ENCODE data around the gene CAND2. TPM values are rescaled to one million over a fixed set of nuclear protein-coding genes. Genes with fewer than 3 reads are reported as not detected.

CAND2 gene
- total and polyA plus RNA-seq, 2 donors (not counting 1 experiment from before 2014, with no cell fraction given), result 2.5 to 16.7 TPM

DNA sequence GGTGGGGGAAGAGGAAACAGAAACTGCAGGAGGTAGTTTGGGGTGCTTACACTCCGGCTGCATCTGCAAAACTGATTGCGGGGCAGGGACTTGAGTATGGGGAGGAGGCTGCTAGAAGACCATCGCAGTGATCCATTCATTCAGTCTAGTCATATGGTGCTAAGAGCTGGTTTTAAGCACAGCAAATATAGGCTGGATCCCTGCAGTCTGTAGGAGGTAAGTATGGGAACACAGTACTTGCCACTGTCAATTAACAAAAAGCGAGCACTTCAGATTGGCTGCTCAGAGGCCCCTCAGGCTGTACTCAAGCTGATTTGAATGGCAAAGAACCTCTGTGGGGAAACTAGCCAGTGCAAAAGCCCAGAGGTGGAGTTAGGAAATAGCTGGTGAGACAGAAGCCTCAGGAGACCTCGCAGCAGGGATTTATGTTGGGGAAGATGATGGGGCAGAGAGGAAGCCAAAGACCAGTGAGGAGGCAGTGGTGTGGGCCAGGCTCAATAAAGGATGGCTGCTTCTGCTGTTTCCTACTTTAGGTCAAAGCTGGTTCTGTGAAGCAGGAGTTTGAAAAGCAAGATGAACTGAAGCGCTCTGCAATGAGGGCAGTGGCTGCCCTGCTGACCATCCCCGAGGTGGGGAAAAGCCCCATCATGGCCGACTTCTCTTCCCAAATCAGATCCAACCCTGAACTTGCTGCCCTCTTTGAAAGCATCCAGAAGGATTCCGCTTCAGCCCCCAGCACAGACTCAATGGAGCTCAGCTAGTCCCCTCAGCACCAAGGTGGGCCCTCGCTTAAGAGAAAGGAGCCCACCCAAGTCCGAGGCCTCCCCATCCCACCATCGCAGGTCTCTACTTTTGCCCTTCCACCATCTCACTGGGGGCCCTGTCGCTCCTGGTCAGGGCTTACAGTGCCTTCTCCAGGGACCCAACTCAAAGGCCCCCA is 37.0 kb downstream of the CAND2 start:
- Histone ChIP-seq H3K36me3 (ENCODE audit: control insufficient read depth, insufficient read depth, low read length) (peaks cover 42% of the 10 kb centered on the region), H4K20me1 (ENCODE audit: control insufficient read depth, extremely low read depth, insufficient read depth, low read length) (peaks cover 6% of the 10 kb centered on the region), H2AFZ (ENCODE audit: low read length) (no peak overlapping the region), H3K79me2 (ENCODE audit: control insufficient read depth, insufficient read depth, low read length) (peaks cover 26% of the 10 kb centered on the region), H3K4me1 (ENCODE audit: control insufficient read depth, extremely low read depth, insufficient read depth, low read length) (peaks cover 5% of the 10 kb centered on the region), H3K9me3 (ENCODE audit: control insufficient read depth, insufficient read depth, low read depth, low read length) (no peaks in the 10 kb centered on the region), H3K9ac (ENCODE audit: insufficient read depth, low read length) (no peak overlapping the region), H3K4me2 (ENCODE audit: extremely low read depth, insufficient read depth, low read length) (no peak overlapping the region), H3K27ac (ENCODE audit: insufficient read depth, low read length) (no peak overlapping the region), H3K4me3 (replicated peaks in 1 of 4; ENCODE audit: control extremely low read depth in 1 of 4, insufficient read depth in 1 of 4, low read depth in 3 of 4, low read length in 4 of 4) (no peak overlapping the region), H3K27me3 (ENCODE audit: control insufficient read depth, insufficient read depth, low read length) (no peaks in the 10 kb centered on the region)
- TF ChIP-seq EZH2 (IDR thresholded peaks at IDR 0.05; ENCODE audit: low read length, missing control alignments), result no peak
- TF ChIP-seq, protein P1, sequence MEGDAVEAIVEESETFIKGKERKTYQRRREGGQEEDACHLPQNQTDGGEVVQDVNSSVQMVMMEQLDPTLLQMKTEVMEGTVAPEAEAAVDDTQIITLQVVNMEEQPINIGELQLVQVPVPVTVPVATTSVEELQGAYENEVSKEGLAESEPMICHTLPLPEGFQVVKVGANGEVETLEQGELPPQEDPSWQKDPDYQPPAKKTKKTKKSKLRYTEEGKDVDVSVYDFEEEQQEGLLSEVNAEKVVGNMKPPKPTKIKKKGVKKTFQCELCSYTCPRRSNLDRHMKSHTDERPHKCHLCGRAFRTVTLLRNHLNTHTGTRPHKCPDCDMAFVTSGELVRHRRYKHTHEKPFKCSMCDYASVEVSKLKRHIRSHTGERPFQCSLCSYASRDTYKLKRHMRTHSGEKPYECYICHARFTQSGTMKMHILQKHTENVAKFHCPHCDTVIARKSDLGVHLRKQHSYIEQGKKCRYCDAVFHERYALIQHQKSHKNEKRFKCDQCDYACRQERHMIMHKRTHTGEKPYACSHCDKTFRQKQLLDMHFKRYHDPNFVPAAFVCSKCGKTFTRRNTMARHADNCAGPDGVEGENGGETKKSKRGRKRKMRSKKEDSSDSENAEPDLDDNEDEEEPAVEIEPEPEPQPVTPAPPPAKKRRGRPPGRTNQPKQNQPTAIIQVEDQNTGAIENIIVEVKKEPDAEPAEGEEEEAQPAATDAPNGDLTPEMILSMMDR (conservative IDR thresholded peaks at IDR 0.05 in 1 of 2, IDR thresholded peaks at IDR 0.05 in 1 of 2; ENCODE audit: low read depth in 1 of 2, low read length in 2 of 2), result no peak
- no peak for DNase-seq (ENCODE audit: low read depth in 2 of 2)

DNA sequence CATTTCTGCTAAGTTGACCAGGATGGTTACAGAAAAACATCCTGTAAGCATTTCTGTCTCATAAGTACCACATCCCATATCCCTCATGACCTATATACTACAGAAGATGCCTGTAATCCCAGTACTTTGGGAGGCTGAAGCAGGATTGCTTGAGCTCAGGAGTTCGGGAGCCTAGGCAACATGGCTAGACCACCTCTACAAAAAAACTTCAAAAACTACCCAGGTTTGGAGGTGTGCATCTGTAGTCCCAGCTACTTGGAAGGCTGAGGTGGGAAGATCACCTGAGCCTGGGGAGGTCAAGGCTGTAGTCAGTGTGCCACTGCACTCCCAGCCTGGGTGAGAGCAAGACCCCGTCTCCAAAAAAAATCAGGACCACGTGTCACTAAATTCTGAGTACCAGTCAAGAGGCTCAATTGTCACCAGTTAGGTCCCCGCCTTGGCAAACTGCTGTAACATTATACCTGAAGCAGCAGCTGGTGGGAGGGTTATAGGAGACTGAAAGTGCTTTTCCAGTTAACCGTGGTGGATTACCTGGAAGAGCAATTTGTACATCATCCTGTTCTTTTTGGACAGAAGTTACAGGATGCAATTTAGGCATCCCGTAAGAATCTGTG is 38.7 kb downstream of the CAND2 start:
- Histone ChIP-seq H3K27me3 (ENCODE audit: control insufficient read depth, insufficient read depth, low read length) (no peaks in the 10 kb centered on the region), H3K4me2 (ENCODE audit: extremely low read depth, insufficient read depth, low read length) (no peak overlapping the region), H3K79me2 (ENCODE audit: control insufficient read depth, insufficient read depth, low read length) (peaks cover 43% of the 10 kb centered on the region), H3K27ac (ENCODE audit: insufficient read depth, low read length) (no peak overlapping the region), H3K4me1 (ENCODE audit: control insufficient read depth, extremely low read depth, insufficient read depth, low read length) (peaks cover 19% of the 10 kb centered on the region), H4K20me1 (ENCODE audit: control insufficient read depth, extremely low read depth, insufficient read depth, low read length) (peaks cover 6% of the 10 kb centered on the region), H3K4me3 (replicated peaks in 1 of 4; ENCODE audit: control extremely low read depth in 1 of 4, insufficient read depth in 1 of 4, low read depth in 3 of 4, low read length in 4 of 4) (no peak overlapping the region), H3K9ac (ENCODE audit: insufficient read depth, low read length) (no peak overlapping the region), H3K36me3 (ENCODE audit: control insufficient read depth, insufficient read depth, low read length) (peaks cover 56% of the 10 kb centered on the region), H3K9me3 (ENCODE audit: control insufficient read depth, insufficient read depth, low read depth, low read length) (no peaks in the 10 kb centered on the region), H2AFZ (ENCODE audit: low read length) (no peak overlapping the region)
- TF ChIP-seq EZH2 (IDR thresholded peaks at IDR 0.05; ENCODE audit: low read length, missing control alignments), result no peak
- TF ChIP-seq, protein P1 (conservative IDR thresholded peaks at IDR 0.05 in 1 of 2, IDR thresholded peaks at IDR 0.05 in 1 of 2; ENCODE audit: low read depth in 1 of 2, low read length in 2 of 2), result no peak
- no peak for DNase-seq (ENCODE audit: low read depth in 2 of 2)

DNA sequence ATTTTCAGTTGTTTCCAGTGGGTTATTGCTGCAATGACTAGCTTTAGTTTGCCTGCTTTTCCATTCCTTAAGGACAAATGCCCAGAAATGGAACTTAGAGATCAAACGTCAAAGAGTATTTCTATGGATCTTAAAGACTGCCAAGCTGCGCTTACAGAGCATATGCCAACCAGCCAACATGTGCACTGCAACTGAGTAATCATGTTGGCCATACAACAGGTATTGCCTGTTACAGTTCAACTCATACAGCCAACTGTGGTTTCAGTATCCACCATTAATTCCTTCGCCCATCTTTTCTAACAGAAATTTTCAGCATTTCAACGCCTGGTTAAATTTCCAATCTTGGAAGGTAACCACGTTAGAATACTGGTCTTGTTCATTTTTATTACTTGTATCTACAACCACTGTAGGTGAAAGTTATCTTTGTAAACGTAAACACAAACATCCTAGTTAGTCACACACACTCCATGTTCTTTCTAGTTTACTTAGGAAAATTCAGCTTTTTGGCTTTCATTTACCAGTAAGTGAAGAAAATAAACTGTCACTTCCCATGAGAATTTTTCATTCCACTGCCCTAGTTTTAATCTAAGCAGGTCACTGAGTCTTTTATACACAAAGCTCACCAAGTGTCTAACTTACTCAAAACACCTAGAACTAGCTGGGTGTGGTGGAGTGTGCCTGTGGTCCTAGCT is 41.0 kb downstream of the CAND2 start:
- Histone ChIP-seq H4K20me1 (ENCODE audit: control insufficient read depth, extremely low read depth, insufficient read depth, low read length) (peaks cover 6% of the 10 kb centered on the region), H3K4me3 (replicated peaks in 1 of 4; ENCODE audit: control extremely low read depth in 1 of 4, insufficient read depth in 1 of 4, low read depth in 3 of 4, low read length in 4 of 4) (peak overlapping the region in 3 of 4 experiments; percentile 8 to 96 (median 11)), H3K27me3 (ENCODE audit: control insufficient read depth, insufficient read depth, low read length) (no peaks in the 10 kb centered on the region), H3K9me3 (ENCODE audit: control insufficient read depth, insufficient read depth, low read depth, low read length) (no peaks in the 10 kb centered on the region), H3K9ac (ENCODE audit: insufficient read depth, low read length) (no peak overlapping the region), H3K4me2 (ENCODE audit: extremely low read depth, insufficient read depth, low read length) (peak overlapping the region; percentile 97), H3K79me2 (ENCODE audit: control insufficient read depth, insufficient read depth, low read length) (peaks cover 55% of the 10 kb centered on the region), H3K27ac (ENCODE audit: insufficient read depth, low read length) (peak overlapping the region; percentile 19), H3K4me1 (ENCODE audit: control insufficient read depth, extremely low read depth, insufficient read depth, low read length) (peaks cover 19% of the 10 kb centered on the region), H3K36me3 (ENCODE audit: control insufficient read depth, insufficient read depth, low read length) (peaks cover 47% of the 10 kb centered on the region), H2AFZ (ENCODE audit: low read length) (no peak overlapping the region)
- TF ChIP-seq, protein P1 (conservative IDR thresholded peaks at IDR 0.05 in 1 of 2, IDR thresholded peaks at IDR 0.05 in 1 of 2; ENCODE audit: low read depth in 1 of 2, low read length in 2 of 2), result no peak
- TF ChIP-seq EZH2 (IDR thresholded peaks at IDR 0.05; ENCODE audit: low read length, missing control alignments), result no peak
- no peak for DNase-seq (ENCODE audit: low read depth in 2 of 2)

All from fibroblast of lung (primary cell).